Ammon's horn (tissue), 1 donor: Measurements from ENCODE around the gene FBN3.
"Not testable (repeated sequence)": the region's sequence is repeated elsewhere in the genome, so short reads cannot be mapped to it uniquely, and the experiment has no call there.

Experiments
- DNase-seq: peaks from one replicate; pipeline ENCODE4 v3.0.0-alpha.2; 2016; ENCODE audit warnings: low spot score

The FBN3 gene

DNA sequence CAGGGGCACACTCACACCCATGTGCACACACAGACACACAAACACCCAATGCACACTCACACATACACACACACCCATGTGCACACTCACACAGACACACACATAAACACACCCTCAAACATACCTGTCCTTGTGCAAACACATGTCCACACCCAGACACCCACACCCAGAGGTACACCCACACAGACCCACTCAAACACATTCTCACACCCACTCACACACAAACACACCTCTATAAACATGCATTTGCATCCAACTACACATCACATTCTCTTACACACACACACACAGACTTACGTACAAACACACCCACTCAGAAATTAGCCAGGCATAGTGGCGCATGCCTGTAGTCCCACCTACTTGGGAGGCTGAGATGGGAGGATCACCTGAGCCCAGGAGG, 31.4 kb downstream of the FBN3 start:
- DNase-seq, result no peak

GRCh38 chr19:8116437-8117293, 32.7 kb downstream of the FBN3 start:
- no peak for DNase-seq

DNA sequence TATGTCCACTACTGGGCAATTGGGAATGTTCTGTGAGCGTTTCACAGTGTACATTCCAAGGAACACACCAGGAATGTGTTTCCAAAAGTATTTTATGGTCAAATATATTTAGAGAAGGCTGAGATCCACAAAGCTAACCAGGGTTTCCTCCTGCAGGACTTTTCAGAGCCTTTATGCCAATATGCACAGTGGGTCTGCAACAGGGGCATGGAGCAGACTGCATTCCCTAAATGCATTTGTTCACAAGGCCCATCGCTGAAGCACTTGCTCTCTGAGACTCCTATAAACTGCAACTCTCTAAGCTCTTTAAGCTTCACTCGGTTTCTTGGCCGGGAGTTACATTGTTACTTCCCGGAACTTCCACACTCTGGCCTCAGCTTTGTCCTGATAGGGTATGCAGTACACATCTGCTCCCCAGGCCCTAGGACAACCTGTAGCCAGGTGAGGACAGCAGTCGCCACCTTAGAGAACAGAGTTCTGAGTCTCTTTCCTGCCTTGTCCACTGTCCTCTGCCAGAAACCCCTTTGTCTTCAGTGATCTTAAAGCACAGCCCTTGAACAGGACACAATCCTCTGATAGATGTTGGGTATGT, 33.5 kb downstream of the FBN3 start:
- DNase-seq, result no peak

DNA sequence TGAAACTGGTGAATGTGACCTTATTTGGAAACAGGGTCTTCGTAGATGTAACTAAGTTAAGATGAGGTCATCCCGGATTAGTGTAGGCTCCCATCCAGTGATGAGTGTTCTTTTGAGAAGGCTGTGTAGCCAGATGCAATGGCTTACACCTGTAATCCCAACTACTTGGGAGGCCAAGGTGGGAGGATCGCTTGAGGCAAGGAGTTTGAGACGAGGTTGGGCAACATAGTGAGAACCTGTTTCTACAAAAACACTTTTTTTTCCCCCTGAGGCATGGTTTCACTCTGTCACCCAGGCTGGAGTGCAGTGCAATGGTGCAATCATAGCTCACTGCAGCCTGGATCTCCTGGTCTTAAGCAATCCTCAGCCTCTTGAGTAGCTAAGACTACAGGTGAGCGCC, 36.4 kb downstream of the FBN3 start:
- DNase-seq, result no peak

DNA sequence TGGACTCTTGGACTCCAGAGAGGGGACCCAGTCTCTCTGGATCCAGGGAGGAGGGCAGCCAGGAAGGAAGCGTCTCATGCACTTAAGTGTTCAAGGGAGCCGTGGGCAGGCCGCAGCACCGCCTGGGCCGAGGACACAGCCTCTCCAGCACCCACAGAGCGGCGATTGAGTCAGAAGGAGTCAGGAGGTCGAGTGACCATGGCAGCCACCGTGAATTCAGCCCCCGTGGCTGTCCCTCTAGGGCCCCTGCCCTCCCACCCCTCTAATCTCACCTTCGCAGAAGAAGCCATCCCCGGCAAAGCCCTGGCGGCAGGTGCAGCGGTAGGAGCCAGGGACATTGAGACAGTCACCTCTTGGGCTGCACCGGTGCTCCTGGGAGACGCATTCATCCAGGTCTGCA, 38.0 kb downstream of the FBN3 start:
- DNase-seq, result no peak

DNA sequence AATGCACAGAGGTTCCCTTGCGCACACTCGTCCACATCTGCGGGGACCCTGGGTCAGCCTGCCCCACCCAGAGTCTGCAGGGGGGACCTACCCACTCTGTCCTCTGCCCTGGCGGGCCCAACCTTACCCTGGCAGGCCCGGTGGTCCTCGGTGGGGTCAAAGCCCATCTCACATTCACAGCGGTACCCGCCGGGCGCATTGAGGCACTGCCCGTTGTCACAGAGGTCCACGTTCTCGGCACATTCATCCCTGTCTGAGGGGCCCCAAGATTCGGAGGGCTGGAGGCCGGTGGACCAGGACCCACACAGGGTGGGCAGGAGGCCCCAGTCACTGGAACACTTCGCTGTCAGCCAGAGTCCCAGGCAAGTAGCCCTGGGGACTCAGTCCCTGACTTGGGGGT, 38.5 kb downstream of the FBN3 start:
- no peak for DNase-seq

- no peak for DNase-seq
These were observed 39.3 kb downstream of the FBN3 start for GRCh38 chr19:8109890-8110662.

DNA sequence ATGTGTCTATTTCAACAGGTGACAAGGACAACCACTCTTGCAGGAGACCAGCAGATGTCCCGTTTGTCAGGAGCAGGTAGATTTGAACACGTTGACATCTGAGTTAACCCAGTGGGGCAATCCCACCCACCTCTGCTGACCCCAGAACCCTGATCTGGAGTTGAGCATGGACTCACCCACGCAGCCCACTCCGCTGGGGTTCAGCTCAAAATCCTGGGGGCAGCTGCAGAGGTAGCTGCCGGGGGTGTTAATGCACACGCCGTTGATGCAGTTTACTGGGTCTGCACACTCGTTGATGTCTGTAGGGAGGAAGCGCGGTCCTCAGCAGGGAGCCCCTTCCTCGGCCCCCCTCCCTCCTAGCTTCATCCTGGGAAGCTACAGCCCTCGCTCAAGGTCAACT, 39.9 kb downstream of the FBN3 start:
- DNase-seq, result no peak

DNA sequence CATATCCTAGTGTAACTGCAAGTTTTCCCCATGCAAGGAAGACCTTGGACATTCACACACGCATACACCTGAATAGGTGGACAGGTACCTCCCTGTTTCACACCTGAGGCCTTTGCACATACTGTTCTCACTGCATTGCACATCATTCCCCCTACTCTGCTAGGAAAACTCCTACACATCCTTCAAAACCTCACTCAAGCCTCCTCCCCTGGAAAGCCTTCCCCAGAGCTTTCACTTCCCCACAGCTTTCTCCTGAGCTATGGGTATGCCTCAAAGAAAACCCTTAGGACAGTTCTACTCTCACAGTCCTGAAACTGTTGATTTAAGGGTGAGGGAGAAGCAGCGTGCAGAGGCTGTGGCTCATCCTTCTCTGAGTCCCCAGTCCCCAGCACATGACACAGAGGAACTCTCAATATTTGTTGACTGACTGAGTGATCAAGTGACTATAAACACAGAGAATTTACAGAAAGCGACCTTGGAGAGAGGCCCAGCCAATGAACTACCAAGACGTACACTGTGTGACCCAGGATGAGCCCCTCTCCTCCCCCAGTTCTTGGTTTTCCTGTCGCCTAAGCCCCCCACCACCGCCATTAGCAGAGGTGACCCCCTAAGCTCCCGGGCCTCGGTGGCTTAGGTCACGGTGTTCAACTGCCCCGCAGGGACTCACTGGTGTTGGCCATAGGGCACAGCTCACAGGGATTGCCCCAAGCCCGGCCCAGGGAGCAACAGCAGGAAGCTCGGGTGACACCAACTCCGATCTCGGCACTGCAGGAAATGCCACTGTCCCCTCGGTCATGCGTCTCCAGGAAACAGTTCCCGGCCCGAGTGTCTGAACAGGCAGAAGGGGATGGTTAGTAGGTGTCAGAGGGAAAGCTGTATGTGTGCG, 40.6 kb downstream of the FBN3 start:
- DNase-seq, result no peak

DNA sequence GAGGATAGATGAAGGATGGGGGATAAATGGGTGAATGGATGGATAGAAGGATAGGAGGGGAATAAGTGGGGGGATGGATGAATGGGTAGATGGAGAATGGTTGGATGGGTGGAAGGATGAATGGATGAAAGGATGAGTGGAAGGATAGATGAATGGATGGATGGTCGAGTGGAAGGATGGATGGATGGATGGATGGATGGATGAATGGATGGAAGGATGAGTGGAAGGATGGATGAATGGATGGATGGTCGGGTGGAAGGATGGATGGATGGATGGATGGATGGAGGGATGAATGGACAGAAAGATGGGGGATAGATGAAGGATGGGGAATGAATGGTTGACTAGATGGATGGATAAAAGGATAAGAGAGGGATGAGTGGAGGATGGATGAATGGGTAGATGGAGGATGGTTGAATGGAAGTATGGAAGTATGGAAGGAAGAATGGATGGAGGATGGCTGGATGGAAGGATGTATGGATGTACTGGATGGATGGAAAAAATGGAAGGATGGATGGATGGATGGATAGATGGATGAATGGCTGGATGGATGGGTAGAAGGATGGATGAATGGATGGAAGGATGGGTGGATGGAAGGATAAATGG, 42.0 kb downstream of the FBN3 start:
- DNase-seq, result no peak

DNA sequence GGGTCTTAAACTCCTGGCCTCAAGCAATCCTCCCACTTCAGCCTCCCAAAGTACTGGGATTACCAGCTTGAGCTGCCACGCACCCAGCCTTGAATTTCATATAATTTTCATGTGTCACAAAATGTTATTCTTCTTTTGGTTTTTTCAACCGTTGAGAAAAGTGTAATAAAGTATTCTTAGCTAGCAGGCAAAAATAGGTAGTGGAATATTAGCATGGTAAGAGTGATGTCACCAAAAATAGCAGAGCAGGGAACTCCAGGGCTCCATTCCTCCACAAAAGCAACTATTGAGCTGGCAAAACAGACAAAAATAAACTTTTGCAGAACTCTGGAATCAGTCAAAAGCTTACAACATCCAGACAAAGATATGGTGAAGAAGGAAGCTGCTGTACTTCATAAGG, 43.9 kb downstream of the FBN3 start:
- no peak for DNase-seq

- DNase-seq, result not testable (repeated sequence)
These were observed 47.5 kb downstream of the FBN3 start for GRCh38 chr19:8101910-8102309.

DNA sequence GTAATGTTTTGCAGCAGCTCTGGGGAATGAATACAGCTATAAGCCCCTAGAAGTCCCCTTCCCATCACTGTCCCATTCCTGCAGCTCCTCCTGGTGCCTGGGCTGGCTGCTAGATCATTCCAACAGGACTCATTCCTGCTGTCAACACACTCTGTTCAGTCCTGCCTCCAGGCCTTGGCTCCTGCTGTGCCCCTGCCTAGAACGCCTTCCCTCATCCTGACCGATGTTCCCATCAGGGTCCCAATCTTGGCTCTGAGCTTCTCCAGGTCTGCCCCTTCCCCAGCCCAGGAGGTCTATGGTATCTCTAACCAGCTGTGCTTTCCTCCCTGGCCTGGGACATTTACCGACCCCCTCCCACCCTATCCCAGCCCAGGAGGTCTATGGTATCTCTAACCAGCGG, 48.1 kb downstream of the FBN3 start:
- DNase-seq, result no peak

- no peak for DNase-seq
These were observed 51.5 kb downstream of the FBN3 start for GRCh38 chr19:8097681-8098567.

- DNase-seq, result no peak
These were observed 52.2 kb downstream of the FBN3 start for GRCh38 chr19:8097198-8097597.

- no peak for DNase-seq
These were observed 53.3 kb downstream of the FBN3 start for GRCh38 chr19:8096071-8096470.

GRCh38 chr19:8095354-8095886, 54.0 kb downstream of the FBN3 start:
- no peak for DNase-seq

DNA sequence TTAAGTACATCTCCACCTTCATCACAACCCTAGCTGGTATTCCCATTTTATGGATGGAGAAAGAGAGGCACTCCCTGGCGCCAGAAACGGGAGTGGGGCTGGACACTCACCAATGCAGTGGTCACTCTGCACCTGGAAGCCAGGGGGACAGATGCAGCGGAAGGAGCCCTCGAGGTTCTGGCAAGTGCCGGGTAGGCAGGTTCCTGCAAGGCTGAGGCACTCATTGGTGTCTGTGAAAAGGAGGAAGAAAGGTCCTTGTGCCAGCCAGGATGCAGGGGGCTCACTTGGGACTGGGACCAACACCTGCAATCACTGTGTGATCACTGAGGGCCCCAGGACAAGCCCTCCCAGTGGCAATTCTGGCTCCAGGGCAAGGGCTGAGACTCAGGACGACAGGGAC, 55.1 kb downstream of the FBN3 start:
- DNase-seq, result no peak

DNA sequence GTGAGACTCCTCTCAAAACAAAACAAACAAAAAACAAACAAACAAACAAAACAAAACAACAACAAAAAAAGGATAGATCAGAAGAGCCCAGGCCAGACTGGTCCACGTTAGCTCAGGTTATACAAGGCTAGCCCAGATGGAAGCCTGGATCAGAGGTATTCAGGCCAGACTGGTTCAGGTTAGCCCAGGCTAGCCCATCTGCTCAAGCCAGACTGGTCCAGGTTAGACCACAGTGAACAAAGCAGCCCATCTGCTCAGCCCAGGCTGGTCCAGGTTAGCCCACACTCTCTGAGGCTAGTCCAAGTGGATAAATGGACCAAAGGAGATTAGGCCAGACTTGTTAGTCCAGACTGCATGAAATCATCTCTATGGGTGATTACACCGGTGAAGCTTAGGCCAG, 55.7 kb downstream of the FBN3 start:
- DNase-seq, result no peak

- no peak for DNase-seq
These were observed 58.4 kb downstream of the FBN3 start for GRCh38 chr19:8090950-8091349.
